ENCODE data around the gene SIPA1. TPM values are rescaled to one million over a fixed set of nuclear protein-coding genes. Genes with fewer than 3 reads are reported as not detected.
A peak's percentile ranks its signal among the peaks of the same experiment; 100 is the strongest.

The SIPA1 gene
- total RNA-seq, 2 donors from 2014 or later: 47.9 to 69.8 TPM

DNA sequence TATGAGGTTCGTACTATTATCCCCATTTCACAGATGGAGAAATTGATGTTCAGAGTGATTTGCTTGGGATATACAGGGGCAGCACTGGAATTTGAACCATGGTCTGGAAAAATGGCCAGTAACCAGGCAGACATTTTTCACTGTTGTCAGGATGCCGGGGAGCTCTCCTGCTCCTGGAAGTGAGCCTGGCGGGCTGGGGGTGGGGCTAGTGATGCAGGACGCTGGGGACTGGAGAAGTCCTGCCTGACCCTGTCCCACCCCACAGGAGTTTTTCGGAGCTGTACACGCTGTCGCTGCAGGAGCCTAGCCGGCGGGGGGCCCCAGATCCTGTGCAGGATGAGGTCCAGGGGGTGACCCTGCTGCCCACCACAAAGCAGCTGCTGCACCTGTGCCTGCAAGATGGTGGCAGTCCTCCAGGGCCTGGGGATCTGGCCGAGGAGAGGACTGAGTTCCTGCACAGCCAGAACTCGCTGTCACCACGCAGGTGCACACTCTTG lies 11.1 kb downstream of the SIPA1 start:
- Histone ChIP-seq H3K4me3 (no peak overlapping the region), H3K27ac (no peak overlapping the region), H3K27me3 (replicated peaks; ENCODE audit: insufficient read depth) (no peaks in the 10 kb centered on the region), H3K4me1 (ENCODE audit: control insufficient read depth in 1 of 2, low read depth in 2 of 2) (peaks cover 16 to 22% of the 10 kb centered on the region in 2 donors), H3K9me3 (no peaks in the 10 kb centered on the region), H3K36me3 (peaks cover 27% of the 10 kb centered on the region)
- TF ChIP-seq, protein P1, sequence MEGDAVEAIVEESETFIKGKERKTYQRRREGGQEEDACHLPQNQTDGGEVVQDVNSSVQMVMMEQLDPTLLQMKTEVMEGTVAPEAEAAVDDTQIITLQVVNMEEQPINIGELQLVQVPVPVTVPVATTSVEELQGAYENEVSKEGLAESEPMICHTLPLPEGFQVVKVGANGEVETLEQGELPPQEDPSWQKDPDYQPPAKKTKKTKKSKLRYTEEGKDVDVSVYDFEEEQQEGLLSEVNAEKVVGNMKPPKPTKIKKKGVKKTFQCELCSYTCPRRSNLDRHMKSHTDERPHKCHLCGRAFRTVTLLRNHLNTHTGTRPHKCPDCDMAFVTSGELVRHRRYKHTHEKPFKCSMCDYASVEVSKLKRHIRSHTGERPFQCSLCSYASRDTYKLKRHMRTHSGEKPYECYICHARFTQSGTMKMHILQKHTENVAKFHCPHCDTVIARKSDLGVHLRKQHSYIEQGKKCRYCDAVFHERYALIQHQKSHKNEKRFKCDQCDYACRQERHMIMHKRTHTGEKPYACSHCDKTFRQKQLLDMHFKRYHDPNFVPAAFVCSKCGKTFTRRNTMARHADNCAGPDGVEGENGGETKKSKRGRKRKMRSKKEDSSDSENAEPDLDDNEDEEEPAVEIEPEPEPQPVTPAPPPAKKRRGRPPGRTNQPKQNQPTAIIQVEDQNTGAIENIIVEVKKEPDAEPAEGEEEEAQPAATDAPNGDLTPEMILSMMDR (IDR thresholded peaks at IDR 0.05): no peak
- ATAC-seq (ENCODE audit: insufficient number of reproducible peaks, low FRiP score, low read depth): no peak
- no peak for DNase-seq (ENCODE audit: low spot score)

DNA sequence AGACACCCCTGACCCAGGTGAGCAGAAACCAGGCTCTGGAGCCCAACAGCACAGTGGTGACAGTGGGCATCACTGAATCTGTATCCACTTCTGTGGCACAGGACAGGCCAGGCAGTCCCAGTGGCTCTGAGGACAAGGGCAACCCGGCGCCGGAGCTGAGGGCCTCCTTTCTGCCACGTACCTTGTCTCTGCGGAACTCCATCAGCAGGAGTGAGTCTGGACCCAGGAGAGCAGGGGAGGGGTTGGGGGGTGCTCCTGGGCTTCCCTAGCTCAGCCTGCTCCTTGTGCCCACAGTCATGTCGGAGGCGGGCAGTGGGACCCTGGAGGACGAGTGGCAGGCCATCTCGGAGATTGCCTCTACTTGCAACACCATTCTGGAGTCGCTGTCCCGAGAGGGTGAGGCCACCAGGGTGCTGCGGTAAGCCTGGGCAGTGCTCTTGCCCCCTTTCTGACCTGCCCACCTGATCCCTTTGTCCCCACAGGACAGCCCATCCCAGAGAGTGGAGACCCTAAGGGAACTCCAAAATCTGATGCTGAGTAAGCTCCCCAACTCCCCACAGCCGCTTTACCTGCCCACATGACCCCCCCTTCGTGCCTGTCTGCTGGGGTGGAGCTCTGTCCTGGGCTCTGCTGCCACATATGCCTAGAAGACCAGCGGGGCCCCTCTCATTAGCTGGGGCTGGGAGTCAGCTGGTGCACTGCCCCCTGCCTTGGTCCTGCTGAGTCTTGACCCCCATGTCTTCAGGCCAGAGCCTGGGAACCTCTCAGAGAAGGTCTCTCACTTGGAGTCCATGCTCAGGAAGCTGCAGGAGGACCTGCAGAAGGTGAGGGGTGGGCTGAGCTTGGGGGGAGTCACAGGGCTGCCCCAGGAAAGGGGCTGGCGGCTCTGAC lies 12.0 kb downstream of the SIPA1 start:
- no peak for ATAC-seq (ENCODE audit: insufficient number of reproducible peaks, low FRiP score, low read depth)
- H3K27ac ChIP-seq: no peak overlapping the region
- TF ChIP-seq, protein P1 (IDR thresholded peaks at IDR 0.05): no peak
- no peaks in the 10 kb centered on the region for H3K9me3 ChIP-seq
- H3K27me3 ChIP-seq (replicated peaks; ENCODE audit: insufficient read depth): no peaks in the 10 kb centered on the region
- peaks cover 29% of the 10 kb centered on the region for H3K36me3 ChIP-seq
- DNase-seq (ENCODE audit: low spot score): no peak
- peaks cover 18 to 29% of the 10 kb centered on the region in 2 donors for H3K4me1 ChIP-seq (ENCODE audit: control insufficient read depth in 1 of 2, low read depth in 2 of 2)
- H3K4me3 ChIP-seq: no peak overlapping the region

DNA sequence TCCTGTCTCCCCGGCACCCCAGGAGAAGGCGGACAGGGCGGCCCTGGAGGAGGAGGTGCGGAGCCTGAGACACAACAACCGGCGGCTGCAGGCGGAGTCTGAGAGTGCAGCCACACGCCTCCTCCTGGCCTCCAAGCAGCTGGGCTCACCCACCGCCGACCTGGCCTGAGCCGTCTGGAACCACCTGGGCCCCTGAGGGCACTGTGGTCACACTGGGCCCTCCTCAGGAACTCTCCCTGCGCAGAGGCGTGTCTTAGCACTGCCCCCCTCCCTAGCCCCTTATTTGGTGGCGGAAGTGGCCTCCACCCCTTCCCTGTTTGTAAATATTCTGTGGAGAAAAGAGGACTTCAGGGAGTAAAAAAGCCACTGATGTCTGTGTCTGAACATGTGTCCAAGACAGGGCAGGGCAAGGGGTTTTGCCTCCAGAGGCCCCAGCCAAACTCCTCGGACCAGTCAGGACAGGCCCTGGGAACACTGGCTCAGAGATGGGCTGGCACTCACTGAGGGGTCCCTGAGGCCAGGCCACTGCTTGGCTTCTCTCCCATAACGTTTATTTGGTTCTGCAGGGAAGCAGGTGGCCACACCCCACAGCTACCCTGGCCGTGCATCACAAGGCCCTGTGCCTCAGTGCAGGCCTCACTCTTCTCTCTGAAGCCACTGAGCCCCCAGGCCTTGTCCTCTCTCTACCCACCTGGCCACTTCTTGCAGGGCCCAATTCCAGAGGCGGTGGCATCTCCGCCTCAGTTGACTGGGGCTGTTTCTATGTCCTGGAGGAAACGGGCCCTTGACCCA lies 12.8 kb downstream of the SIPA1 start:
- TF ChIP-seq, protein P1 (IDR thresholded peaks at IDR 0.05): no peak
- DNase-seq (ENCODE audit: low spot score) (no peak), ATAC-seq (ENCODE audit: insufficient number of reproducible peaks, low FRiP score, low read depth) (no peak)
- peaks cover 34% of the 10 kb centered on the region for H3K36me3 ChIP-seq
- H3K27me3 ChIP-seq (replicated peaks; ENCODE audit: insufficient read depth): no peaks in the 10 kb centered on the region
- H3K4me3 ChIP-seq: no peak overlapping the region
- H3K9me3 ChIP-seq: no peaks in the 10 kb centered on the region
- H3K4me1 ChIP-seq (ENCODE audit: control insufficient read depth in 1 of 2, low read depth in 2 of 2): peaks cover 18 to 29% of the 10 kb centered on the region in 2 donors
- peak overlapping the region in 1 of 2 donors; percentile 93 for H3K27ac ChIP-seq

DNA sequence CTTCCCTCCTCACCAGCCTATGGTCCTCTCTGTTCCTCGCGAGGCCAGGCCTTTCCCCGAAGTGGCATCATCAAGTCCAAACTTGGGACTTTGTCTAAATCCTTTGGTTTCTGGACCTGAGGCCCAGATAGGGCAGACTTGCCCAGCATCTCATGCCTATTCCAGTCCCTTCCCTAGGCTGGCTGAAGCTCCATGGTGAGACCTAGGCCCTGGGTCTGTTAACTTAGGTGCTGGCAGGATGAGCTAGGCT lies 13.4 kb downstream of the SIPA1 start:
- TF ChIP-seq, protein P1 (IDR thresholded peaks at IDR 0.05): no peak

More for the DNA sequence above, 13.4 kb downstream of the SIPA1 start:
- ATAC-seq (ENCODE audit: insufficient number of reproducible peaks, low FRiP score, low read depth) (no peak), DNase-seq (ENCODE audit: low spot score) (no peak)
- peaks cover 18 to 29% of the 10 kb centered on the region in 2 donors for H3K4me1 ChIP-seq (ENCODE audit: control insufficient read depth in 1 of 2, low read depth in 2 of 2)
- no peaks in the 10 kb centered on the region for H3K27me3 ChIP-seq (replicated peaks; ENCODE audit: insufficient read depth)
- peak overlapping the region; percentile 85 to 93 for H3K27ac ChIP-seq
- H3K4me3 ChIP-seq: no peak overlapping the region
- no peaks in the 10 kb centered on the region for H3K9me3 ChIP-seq
- peaks cover 38% of the 10 kb centered on the region for H3K36me3 ChIP-seq
